HEK293 (cell line): ENCODE data around the gene FIGLA.

Experiments
- CTCF ChIP-seq: fragments of 450-650 bp; formaldehyde crosslinking; IDR thresholded peaks from 2 replicates; pipeline ENCODE4 v1.5.1; 2016; ENCODE audit warnings: missing biosample characterization, missing genetic modification characterization
- SCRT2 ChIP-seq: fragments of 450-650 bp; formaldehyde crosslinking; IDR thresholded peaks from 2 replicates; pipeline ENCODE4 v1.5.1; 2016; ENCODE audit warnings: missing biosample characterization, missing genetic modification characterization
- ZBTB21 ChIP-seq: fragments of 450-650 bp; formaldehyde crosslinking; IDR thresholded peaks from 2 replicates; pipeline ENCODE4 v1.5.1; 2017; ENCODE audit warnings: missing biosample characterization, missing genetic modification characterization
- ZNF24 ChIP-seq: fragments of 450-650 bp; formaldehyde crosslinking; IDR thresholded peaks from 2 replicates; pipeline ENCODE4 v1.5.1; 2016; ENCODE audit warnings: missing biosample characterization, missing genetic modification characterization
- TF ChIP-seq, protein P1 (sequence below): fragments of 450-650 bp; formaldehyde crosslinking; IDR thresholded peaks from 2 replicates; pipeline ENCODE4 v1.5.1; 2016; ENCODE audit warnings: missing biosample characterization, missing genetic modification characterization

DNA sequence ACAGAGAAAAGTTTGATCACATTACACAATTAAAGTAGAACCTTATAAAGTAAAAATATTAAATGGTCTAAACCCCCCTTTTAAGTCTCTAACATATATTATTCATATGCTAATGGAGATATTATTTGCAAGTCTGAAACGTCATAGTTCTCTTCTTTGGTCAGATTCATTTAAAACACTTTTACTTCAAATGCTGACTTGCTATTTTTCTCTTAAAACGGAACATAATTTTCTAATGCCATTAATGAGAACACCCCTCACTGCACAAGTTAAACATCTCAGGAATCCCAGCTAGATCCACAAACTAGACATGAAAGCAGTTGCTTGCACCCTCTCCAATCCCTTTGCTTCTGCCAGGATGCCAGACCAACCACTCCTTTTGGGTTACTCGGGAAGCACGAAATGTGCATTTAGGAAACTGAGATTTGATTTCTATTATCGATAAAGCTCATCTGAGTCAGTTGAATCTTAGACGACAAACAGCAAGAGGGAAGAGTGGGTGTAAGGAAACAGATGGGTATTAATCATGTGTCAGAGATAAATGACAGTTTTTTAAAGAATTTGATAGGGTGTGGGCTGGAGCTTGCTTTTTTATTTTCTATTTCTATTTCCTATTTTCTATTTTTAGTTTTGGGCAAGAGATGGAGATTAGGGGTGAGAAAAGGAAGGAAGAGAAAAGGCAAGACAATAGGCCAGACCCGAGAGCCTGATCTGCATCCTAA is 23.9 kb downstream of the FIGLA start:
- TF ChIP-seq CTCF (no peak), ZNF24 (tag by site-specific recombination) (no peak), ZBTB21 (no peak), SCRT2 (tag by site-specific recombination) (no peak)
- TF ChIP-seq, protein P1, sequence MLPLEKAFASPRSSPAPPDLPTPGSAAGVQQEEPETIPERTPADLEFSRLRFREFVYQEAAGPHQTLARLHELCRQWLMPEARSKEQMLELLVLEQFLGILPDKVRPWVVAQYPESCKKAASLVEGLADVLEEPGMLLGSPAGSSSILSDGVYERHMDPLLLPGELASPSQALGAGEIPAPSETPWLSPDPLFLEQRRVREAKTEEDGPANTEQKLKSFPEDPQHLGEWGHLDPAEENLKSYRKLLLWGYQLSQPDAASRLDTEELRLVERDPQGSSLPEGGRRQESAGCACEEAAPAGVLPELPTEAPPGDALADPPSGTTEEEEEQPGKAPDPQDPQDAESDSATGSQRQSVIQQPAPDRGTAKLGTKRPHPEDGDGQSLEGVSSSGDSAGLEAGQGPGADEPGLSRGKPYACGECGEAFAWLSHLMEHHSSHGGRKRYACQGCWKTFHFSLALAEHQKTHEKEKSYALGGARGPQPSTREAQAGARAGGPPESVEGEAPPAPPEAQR (tag by site-specific recombination), result no peak
